PFSK-1 (cell line): ENCODE results near the gene C1orf210.
A peak's percentile ranks its signal among the peaks of the same experiment; 100 is the strongest.

Experiments used
- FOXP2 ChIP-seq: optimal IDR thresholded peaks from 2 replicates; pipeline ENCODE3; 2011; ENCODE audit warnings: borderline replicate concordance, control low read depth, inconsistent platforms; ENCODE audit not compliant: insufficient read depth; ENCODE audit errors: extremely low read length, extremely low read depth
- POLR2AphosphoS5 ChIP-seq: IDR thresholded peaks from 2 replicates; pipeline ENCODE4 v1.6.1; 2012; ENCODE audit warnings: low read depth, mild to moderate bottlenecking, control low read depth, low read length, moderate library complexity
- REST ChIP-seq, 2 experiments: IDR thresholded peaks; 2 replicates each; pipeline versions ENCODE4 v1.6.1 to v1.8.0; 2011 to 2012; ENCODE audit warnings: low read depth in 2 of 2, low read length in 2 of 2, control low read depth in 1 of 2, inconsistent platforms in 1 of 2, mild to moderate bottlenecking in 1 of 2, moderate library complexity in 1 of 2; ENCODE audit not compliant: insufficient read depth in 1 of 2
- SIN3A ChIP-seq: IDR thresholded peaks from 2 replicates; pipeline ENCODE4 v1.6.1; 2012; ENCODE audit warnings: mild to moderate bottlenecking, low read length, moderate library complexity, borderline replicate concordance; ENCODE audit not compliant: insufficient read depth
- TAF1 ChIP-seq: IDR thresholded peaks from 2 replicates; pipeline ENCODE4 v1.6.1; 2012; ENCODE audit warnings: low read length, control low read depth, borderline replicate concordance; ENCODE audit not compliant: insufficient read depth

Gene C1orf210

GRCh38 chr1:43302721-43303470 lies 17.5 kb upstream of the C1orf210 start:
- no peak for TF ChIP-seq POLR2AphosphoS5
- no peak for TF ChIP-seq SIN3A
- no peak for TF ChIP-seq TAF1
- TF ChIP-seq FOXP2 = no peak
- no peak for TF ChIP-seq REST (IDR thresholded peaks at IDR 0.05; ENCODE audit: insufficient read depth in 1 of 2, low read depth in 2 of 2, low read length in 2 of 2)

GRCh38 chr1:43302201-43302600 lies 16.8 kb upstream of the C1orf210 start:
- TF ChIP-seq REST (IDR thresholded peaks at IDR 0.05; ENCODE audit: insufficient read depth in 1 of 2, low read depth in 2 of 2, low read length in 2 of 2) = no peak
- no peak for TF ChIP-seq TAF1
- TF ChIP-seq FOXP2 = no peak
- no peak for TF ChIP-seq SIN3A
- TF ChIP-seq POLR2AphosphoS5 = no peak

DNA sequence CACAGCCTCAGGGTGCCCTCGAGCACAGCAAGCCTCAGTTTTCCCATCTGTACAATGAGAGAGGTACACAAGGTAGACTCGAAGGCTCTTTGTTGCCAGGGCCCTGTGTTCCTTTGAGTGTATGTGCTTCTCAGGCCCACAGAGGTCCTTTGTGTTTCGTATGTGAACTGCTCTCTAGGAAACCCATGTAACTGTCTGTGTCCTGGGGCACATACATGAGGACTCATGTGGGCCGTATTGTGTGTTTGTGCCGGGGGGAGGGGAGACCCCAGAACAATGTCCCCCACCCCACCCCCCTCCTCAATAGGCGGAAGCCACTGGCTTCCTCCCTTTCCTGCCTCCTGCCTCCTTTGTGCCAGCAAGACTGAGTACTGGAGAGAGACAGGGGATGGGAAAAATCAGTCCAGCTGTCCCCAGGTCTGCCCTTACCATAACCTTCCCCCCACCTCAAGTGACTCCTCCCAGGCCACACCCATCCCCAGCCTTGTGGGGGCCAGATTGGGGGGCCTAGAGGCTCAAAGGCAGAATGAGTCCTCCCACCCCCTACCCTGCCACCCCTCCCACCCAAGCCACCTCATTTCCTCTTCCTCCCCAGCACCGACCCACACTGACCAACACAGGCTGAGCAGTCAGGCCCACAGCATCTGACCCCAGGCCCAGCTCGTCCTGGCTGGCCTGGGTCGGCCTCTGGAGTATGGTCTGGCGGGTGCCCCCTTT lies 15.2 kb upstream of the C1orf210 start, which contains the start of gene TIE1:
Gene TIE1 (plus strand): TSS at position 605 of the 717 bp plus-strand sequence. CDS start 90 bp downstream, at position 695.
- TF ChIP-seq REST (IDR thresholded peaks at IDR 0.05; ENCODE audit: insufficient read depth in 1 of 2, low read depth in 2 of 2, low read length in 2 of 2) (no peak), FOXP2 (no peak), TAF1 (0 out of 2 replicates have a peak, but pooled peaks have one; percentile 48), POLR2AphosphoS5 (peak; percentile 68; the same call in 1 of the 2 replicates), SIN3A (no peak)

DNA sequence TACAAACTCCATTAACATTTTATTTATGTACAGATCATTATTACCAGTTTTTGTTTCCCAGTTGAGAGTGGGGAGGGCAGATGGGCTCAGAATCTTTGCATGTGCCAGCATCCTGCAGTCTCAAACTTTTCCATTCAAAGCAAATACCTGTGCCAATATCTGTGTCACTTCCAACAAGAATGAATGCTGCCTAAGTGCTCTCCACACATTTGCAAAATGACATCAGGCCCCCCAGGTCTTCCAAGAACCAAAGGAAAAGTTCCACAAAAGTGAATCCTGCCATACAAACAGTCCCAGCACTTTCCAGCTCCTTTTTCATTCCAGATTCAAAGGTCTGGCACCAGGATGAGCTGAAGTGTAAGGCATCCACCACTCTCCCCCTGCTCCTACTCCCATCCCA lies 13.7 kb upstream of the C1orf210 start:
- TF ChIP-seq SIN3A = no peak
- TF ChIP-seq TAF1 = no peak
- TF ChIP-seq FOXP2 = no peak
- TF ChIP-seq REST (IDR thresholded peaks at IDR 0.05; ENCODE audit: insufficient read depth in 1 of 2, low read depth in 2 of 2, low read length in 2 of 2) = no peak
- no peak for TF ChIP-seq POLR2AphosphoS5
